ENCODE measurements around the gene NAA60. TPM values are rescaled to one million over a fixed set of nuclear protein-coding genes. Genes with fewer than 3 reads are reported as not detected.

The NAA60 gene
- total RNA-seq, 1 experiment from 2014 or later = 57.5 TPM

GRCh38 chr16:3454093-3454492, 10.6 kb downstream of the NAA60 start:
- Histone ChIP-seq H3F3A (ENCODE audit: insufficient read depth, low read depth) (peaks cover 3% of the 10 kb centered on the region; the same call in 1 of the 2 replicates), H3K79me2 (ENCODE audit: low read depth) (peaks cover 9% of the 10 kb centered on the region), H4K20me1 (ENCODE audit: insufficient read depth) (peaks cover 4% of the 10 kb centered on the region; the same call in 1 of the 2 replicates), H3K4me2 (no peak overlapping the region), H3K4me3 (no peak overlapping the region), H3K27ac (no peak overlapping the region), H3K27me3 (ENCODE audit: insufficient read depth, low read depth) (no peaks in the 10 kb centered on the region), H3K4me1 (replicated peaks; ENCODE audit: insufficient read depth) (peaks cover 7% of the 10 kb centered on the region), H3K9me2 (ENCODE audit: insufficient read depth) (no peaks in the 10 kb centered on the region), H3K9me3 (ENCODE audit: insufficient read depth, low read depth) (no peaks in the 10 kb centered on the region; the same call in 1 of the 2 replicates), H2AFZ (no peak overlapping the region), H3K36me3 (ENCODE audit: low read depth) (no peaks in the 10 kb centered on the region)
- intact Hi-C loops (cut with micrococcal nuclease; ENCODE audit: unreplicated experiment) = loop anchor here (10.0 kb wide), 1 partner anchor 89 kb away; no protein-coding TSS in a partner anchor
- ChIA-PET CTCF (no interaction called here), POLR2A (ENCODE audit: unreplicated experiment) (interaction anchor here (0.7 kb wide), 1 partner anchor 203 kb away, joined by 6 read pairs; no protein-coding TSS in a partner anchor)
- BruUV-seq (replicated peaks) = no TSS peak
- TF ChIP-seq EZH2 (IDR thresholded peaks at IDR 0.05; ENCODE audit: low read depth) (no peak), CTCF (conservative IDR thresholded peaks at IDR 0.05) (no peak)
- peak in 1 of 2 experiments; percentile 58 for DNase-seq

GRCh38 chr16:3454631-3455147, 11.2 kb downstream of the NAA60 start:
- peaks cover 10% of the 10 kb centered on the region for H4K20me1 ChIP-seq (ENCODE audit: insufficient read depth)
- no peak overlapping the region for H3K27ac ChIP-seq
- ChIA-PET POLR2A (ENCODE audit: unreplicated experiment) (no interaction called here), CTCF (no interaction called here)
- TF ChIP-seq EZH2 (IDR thresholded peaks at IDR 0.05; ENCODE audit: low read depth) (no peak), CTCF (conservative IDR thresholded peaks at IDR 0.05) (no peak)
- intact Hi-C loops (cut with micrococcal nuclease; ENCODE audit: unreplicated experiment) = loop anchor here (5.0 to 10.0 kb wide), 2 partner anchors 90 to 267 kb away; partner anchors contain the start of gene OR1F1
- peaks cover 8% of the 10 kb centered on the region; the same call in 1 of the 2 replicates for H3F3A ChIP-seq (ENCODE audit: insufficient read depth, low read depth)
- H3K4me3 ChIP-seq = no peak overlapping the region
- no TSS peak for BruUV-seq (replicated peaks)
- no peak for DNase-seq
- H3K4me2 ChIP-seq = no peak overlapping the region
- no peak overlapping the region for H2AFZ ChIP-seq
- H3K27me3 ChIP-seq (ENCODE audit: insufficient read depth, low read depth) = no peaks in the 10 kb centered on the region
- H3K36me3 ChIP-seq (ENCODE audit: low read depth) = no peaks in the 10 kb centered on the region
- H3K9me3 ChIP-seq (ENCODE audit: insufficient read depth, low read depth) = no peaks in the 10 kb centered on the region; the same call in 1 of the 2 replicates
- peaks cover 15% of the 10 kb centered on the region for H3K79me2 ChIP-seq (ENCODE audit: low read depth)
- H3K9me2 ChIP-seq (ENCODE audit: insufficient read depth) = no peaks in the 10 kb centered on the region
- peaks cover 13% of the 10 kb centered on the region for H3K4me1 ChIP-seq (replicated peaks; ENCODE audit: insufficient read depth)

GRCh38 chr16:3457434-3458252, 14.2 kb downstream of the NAA60 start:
- POLR2A ChIA-PET (ENCODE audit: unreplicated experiment) = interaction anchor here (0.5 to 0.9 kb wide), 4 partner anchors 9 to 307 kb away, joined by 3 to 8 read pairs (median 3); no protein-coding TSS in a partner anchor
- peak; percentile 68 to 92 for DNase-seq
- CTCF ChIA-PET = no interaction called here

More at GRCh38 chr16:3457434-3458252, 14.2 kb downstream of the NAA60 start:
- TF ChIP-seq EZH2 (IDR thresholded peaks at IDR 0.05; ENCODE audit: low read depth) (no peak), CTCF (conservative IDR thresholded peaks at IDR 0.05) (no peak; the same call in 1 of the 2 replicates)
- H3K9me3 ChIP-seq (ENCODE audit: insufficient read depth, low read depth) = no peaks in the 10 kb centered on the region
- peaks cover 11% of the 10 kb centered on the region; the same call in 1 of the 2 replicates for H3F3A ChIP-seq (ENCODE audit: insufficient read depth, low read depth)
- no peaks in the 10 kb centered on the region for H3K9me2 ChIP-seq (ENCODE audit: insufficient read depth)
- BruUV-seq (replicated peaks) = TSS peak; percentile 82
- H3K4me3 ChIP-seq = peak overlapping the region; percentile 84
- peaks cover 44% of the 10 kb centered on the region for H3K79me2 ChIP-seq (ENCODE audit: low read depth)
- peak overlapping the region; percentile 67 for H3K27ac ChIP-seq
- no peaks in the 10 kb centered on the region for H3K27me3 ChIP-seq (ENCODE audit: insufficient read depth, low read depth)
- H3K4me2 ChIP-seq = peak overlapping the region; percentile 98
- H4K20me1 ChIP-seq (ENCODE audit: insufficient read depth) = peaks cover 35% of the 10 kb centered on the region
- H3K4me1 ChIP-seq (replicated peaks; ENCODE audit: insufficient read depth) = peaks cover 20% of the 10 kb centered on the region
- no peaks in the 10 kb centered on the region for H3K36me3 ChIP-seq (ENCODE audit: low read depth)
- peak overlapping the region; percentile 88 for H2AFZ ChIP-seq
- intact Hi-C loops (cut with micrococcal nuclease; ENCODE audit: unreplicated experiment) = loop anchor here (1.0 to 10.0 kb wide), 5 partner anchors 43 to 270 kb away; partner anchors contain the start of genes OR1F1, ZNF174 and ZSCAN32

All from PC-9 (cell line).